ENCODE results near the gene EIF3B.

- no peak for TF ChIP-seq GATA2 (IDR thresholded peaks at IDR 0.05; ENCODE audit: low read depth, low read length)
- no peak for TF ChIP-seq GATA3 (IDR thresholded peaks at IDR 0.05; ENCODE audit: low read depth, low read length)
These were observed 1.0 kb downstream of the EIF3B start for GRCh38 chr7:2355705-2356008.

Data from SH-SY5Y (cell line).